GOT3 (cell line): ENCODE measurements around the gene ZNF667.

ENCODE experiments used
- DNase-seq: peaks from one replicate; lab custom pipeline; 2025; ENCODE audit warnings: mixed read lengths; lab: John Stamatoyannopoulos, UW

The ZNF667 gene

DNA sequence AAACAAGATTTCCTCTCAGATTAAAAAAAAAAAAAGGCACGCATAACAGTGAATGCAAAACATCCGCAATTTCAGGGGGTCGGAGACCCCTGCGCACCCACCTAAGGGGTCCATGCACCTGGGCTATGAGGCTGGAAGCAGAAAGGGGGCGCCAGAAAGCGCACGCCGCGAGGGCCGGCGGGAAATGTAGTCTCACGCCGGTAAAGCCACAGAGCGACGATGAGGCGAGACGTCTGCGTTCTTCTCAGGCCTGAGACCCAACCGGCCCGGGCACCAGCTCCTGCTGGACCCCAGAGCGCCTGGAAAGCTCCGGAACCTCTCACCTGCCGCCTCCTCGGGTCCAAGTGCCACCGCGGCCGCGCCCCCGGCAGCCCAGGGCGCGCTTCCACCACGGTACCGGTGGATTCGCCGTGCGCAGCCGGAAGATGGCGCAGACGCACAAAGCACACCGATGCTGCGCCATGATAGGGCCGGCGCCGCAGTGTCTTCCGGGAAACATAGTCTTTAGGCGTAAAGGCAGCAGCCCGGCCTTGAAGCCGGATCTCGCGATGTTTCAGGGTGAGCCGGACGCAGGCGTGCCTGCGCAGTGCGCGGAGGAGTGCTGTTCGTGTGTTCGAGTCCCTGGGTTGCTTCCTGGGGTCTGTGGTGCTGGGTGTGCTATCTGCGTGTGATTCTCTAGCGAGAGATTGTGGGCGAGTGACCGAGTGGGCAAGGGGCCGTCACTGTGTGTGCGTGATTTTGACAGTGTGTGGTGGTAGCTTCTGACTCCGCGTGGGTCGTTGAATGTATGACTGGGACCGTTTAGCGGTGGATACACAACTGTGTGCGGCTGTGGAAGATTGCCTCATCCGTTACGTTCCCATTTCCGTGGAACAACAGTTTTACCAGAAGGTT lies 83.8 kb downstream of the ZNF667 start, which contains the start of gene ZNF582:
TSS of gene ZNF582 (minus strand) at position 416 of the 894 bp plus-strand sequence. CDS start 1,782 bp downstream, outside the sequence.
- peak; percentile 15 for DNase-seq
